ENCODE data around the gene BMP8A.
"Not testable (repeated sequence)": the region's sequence is repeated elsewhere in the genome, so short reads cannot be mapped to it uniquely, and the experiment has no call there.

BMP8A gene

DNA sequence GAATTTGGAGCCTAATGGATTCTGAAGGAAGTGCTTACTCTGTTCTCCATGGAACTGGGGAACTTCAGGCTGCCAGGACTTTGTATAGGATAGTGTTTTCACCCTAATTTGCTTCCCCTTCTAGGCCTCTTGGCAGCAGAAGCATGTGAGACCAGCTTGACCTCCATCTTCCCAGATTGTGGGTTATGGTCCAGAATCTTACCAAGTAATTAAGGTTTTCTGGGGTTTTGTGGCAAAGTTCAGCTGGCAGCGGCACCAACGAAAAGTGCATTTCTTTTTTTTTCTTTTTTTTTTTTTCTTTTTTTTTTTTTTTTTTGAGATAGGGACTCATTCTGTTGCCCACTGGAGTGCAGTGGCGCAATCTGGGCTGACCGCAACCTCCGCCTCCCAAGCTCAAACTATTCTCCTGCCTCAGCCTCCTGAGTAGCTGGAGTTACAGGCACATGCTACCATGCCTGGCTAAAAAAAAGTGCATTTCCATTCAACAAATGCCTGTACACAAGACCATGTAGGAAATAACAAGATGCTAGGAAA, 3.4 kb upstream of the BMP8A start:
- H3K36me3 ChIP-seq (ENCODE audit: control insufficient read depth, insufficient read depth, low read length), result peaks cover 27% of the 10 kb centered on the region
- H3K9ac ChIP-seq (ENCODE audit: low read length), result no peak overlapping the region
- no peaks in the 10 kb centered on the region for H3K4me1 ChIP-seq (ENCODE audit: control insufficient read depth, insufficient read depth, low read length)
- no peak overlapping the region for H3K27ac ChIP-seq (ENCODE audit: low read depth, low read length)
- H3K27me3 ChIP-seq (ENCODE audit: control insufficient read depth, insufficient read depth, low read length), result peaks cover 7% of the 10 kb centered on the region
- no peak overlapping the region for H3K4me3 ChIP-seq (ENCODE audit: low read length)

DNA sequence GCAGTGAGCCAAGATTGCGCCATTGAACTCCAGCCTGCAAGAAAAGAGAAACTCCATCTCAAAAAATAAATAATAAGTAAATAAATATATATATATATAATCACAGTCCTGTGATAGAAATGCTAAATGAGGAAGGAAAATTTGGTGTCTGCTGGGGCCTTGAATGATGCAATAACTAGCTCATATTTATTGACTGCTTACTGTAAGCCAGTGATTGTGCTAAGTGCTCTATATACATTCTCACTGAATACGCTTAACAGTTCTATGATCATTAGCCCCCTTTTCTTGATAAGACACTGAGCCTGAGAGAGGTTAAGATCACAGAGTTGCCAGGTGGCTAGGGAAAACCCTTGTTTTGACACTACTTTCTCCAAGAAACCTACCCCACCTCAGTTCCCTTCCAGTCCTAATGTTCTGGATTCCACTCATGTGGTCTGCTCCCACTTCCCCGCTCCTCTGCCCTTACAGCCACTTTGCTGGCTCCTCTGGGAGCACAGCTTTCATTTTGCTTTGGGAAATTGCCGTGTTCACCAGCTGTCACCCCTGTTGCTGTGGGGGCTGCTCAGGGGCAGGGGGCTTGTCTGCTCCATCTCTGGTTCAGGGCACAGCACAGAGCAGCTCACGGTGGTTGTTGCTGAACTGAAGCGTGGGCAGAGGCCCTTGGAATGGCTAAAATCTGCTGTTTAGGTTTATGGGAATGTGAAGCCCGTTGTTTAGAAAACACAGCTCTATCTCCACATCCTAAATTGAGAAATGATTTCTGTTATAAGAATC, 2.5 kb upstream of the BMP8A start:
- no peak overlapping the region for H3K27ac ChIP-seq (ENCODE audit: low read depth, low read length)
- H3K9ac ChIP-seq (ENCODE audit: low read length), result no peak overlapping the region
- no peak overlapping the region for H3K4me3 ChIP-seq (ENCODE audit: low read length)

DNA sequence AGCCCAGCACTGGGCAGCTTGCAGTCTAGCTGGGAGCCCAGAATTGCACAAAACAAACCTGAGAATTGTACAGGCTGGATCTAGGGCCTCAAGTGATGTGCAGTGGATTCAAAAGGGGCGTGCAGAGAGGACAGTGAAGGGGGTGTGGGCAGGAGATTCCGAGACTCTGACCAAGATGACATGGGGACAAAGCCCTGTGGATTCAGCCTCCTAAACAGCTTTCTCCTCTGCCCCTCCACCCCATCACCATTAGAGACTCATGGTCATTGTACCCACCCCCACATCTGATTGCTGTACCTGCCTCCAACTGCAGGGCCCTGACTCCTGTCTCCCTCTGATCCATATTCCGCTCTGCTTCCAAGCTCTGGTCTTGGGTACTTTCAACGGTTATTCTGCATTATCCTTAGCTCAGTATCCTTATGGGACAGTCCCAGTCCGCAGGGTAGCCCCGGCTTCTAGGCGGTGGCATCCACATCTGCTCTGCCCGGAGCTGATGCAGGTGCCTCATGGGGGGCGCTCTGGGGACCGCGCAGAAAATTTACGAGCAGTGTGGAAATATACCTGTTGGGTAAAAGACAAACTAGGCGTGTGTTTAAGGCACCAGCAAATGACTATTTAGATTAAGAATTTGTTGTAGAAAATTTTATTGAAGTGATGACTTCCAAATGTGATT, 1.7 kb upstream of the BMP8A start:
- no peak overlapping the region for H3K4me3 ChIP-seq (ENCODE audit: low read length)
- no peak overlapping the region for H3K27ac ChIP-seq (ENCODE audit: low read depth, low read length)
- peaks cover 11% of the 10 kb centered on the region for H3K27me3 ChIP-seq (ENCODE audit: control insufficient read depth, insufficient read depth, low read length)
- no peaks in the 10 kb centered on the region for H3K4me1 ChIP-seq (ENCODE audit: control insufficient read depth, insufficient read depth, low read length)
- peaks cover 20% of the 10 kb centered on the region for H3K36me3 ChIP-seq (ENCODE audit: control insufficient read depth, insufficient read depth, low read length)
- H3K9ac ChIP-seq (ENCODE audit: low read length), result no peak overlapping the region

More for the DNA sequence above, 2.5 kb upstream of the BMP8A start:
- peaks cover 11% of the 10 kb centered on the region for H3K27me3 ChIP-seq (ENCODE audit: control insufficient read depth, insufficient read depth, low read length)
- H3K4me1 ChIP-seq (ENCODE audit: control insufficient read depth, insufficient read depth, low read length), result no peaks in the 10 kb centered on the region
- peaks cover 23% of the 10 kb centered on the region for H3K36me3 ChIP-seq (ENCODE audit: control insufficient read depth, insufficient read depth, low read length)

DNA sequence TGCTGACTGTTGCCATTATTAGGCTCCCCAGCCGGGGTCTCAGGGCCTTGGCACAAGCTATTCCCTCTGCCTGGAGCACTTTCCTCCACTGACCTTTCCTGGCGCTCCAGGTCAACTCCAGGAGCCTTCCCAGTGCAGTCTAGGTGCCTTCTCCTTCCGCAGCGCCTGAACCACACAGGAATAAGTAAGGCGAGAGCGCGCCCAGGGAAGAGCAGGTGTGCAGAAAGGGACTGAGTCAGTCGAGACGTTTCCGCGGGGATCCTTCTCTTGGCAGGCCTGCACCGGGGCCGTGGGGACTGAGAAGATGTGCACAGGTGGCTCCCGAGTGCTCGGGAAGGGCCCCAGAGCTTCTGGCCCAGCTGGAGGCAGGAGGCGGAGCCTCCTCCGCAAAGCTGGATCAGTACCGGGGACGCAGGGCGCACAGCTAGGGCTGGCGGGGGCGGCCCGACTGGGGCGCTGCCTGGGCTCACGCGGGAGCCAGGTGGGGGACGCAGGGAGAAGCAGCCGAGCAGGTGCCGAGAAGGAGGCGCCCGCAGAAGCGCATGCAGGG, 765 bp upstream of the BMP8A start:
- peaks cover 11% of the 10 kb centered on the region for H3K27me3 ChIP-seq (ENCODE audit: control insufficient read depth, insufficient read depth, low read length)
- no peak overlapping the region for H3K9ac ChIP-seq (ENCODE audit: low read length)
- peak overlapping the region; percentile 58 for H3K4me3 ChIP-seq (ENCODE audit: low read length)
- H3K36me3 ChIP-seq (ENCODE audit: control insufficient read depth, insufficient read depth, low read length), result peaks cover 10% of the 10 kb centered on the region
- H3K27ac ChIP-seq (ENCODE audit: low read depth, low read length), result no peak overlapping the region
- H3K4me1 ChIP-seq (ENCODE audit: control insufficient read depth, insufficient read depth, low read length), result no peaks in the 10 kb centered on the region

DNA sequence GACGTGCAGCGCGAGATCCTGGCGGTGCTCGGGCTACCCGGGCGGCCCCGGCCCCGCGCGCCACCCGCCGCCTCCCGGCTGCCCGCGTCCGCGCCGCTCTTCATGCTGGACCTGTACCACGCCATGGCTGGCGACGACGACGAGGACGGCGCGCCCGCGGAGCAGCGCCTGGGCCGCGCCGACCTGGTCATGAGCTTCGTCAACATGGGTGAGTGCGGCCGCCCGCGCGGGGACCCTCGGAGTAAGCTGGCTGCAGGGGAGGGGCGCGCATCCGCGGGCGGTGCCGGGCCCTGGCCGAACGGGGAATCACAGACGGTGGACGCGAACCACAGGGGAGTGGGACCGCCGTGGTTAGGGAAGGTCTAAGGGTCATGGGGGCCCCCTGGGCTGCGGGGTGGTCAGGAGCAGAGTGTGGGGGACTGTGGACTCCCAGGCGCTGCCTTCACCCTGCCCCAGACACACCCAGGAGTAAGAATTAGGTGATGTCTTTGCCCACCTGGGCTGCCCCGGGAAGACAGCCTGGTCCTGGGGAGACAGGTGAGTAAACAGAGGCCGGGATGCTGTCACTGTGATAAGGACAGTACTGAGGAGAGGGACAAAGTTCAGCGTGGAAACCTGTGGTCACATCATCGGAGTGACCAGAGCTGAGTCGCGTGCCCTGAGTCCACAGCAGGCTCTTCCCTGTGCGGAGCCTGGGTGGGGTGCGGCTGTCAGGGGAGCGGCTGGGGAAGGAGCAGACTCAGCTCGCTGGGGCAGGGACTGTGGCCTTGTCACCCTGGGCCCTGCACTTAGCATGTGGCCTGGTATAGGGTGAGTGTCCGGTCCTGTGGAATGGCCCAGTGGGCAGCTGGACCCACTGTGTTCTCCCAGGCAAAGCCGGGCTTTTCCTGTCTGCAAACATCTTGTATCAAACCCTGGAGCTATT, 944 bp downstream of the BMP8A start:
- H3K27ac ChIP-seq (ENCODE audit: low read depth, low read length); H3K4me3 ChIP-seq (ENCODE audit: low read length): not testable (repeated sequence)
- H3K27me3 ChIP-seq (ENCODE audit: control insufficient read depth, insufficient read depth, low read length), result peaks cover 11% of the 10 kb centered on the region

DNA sequence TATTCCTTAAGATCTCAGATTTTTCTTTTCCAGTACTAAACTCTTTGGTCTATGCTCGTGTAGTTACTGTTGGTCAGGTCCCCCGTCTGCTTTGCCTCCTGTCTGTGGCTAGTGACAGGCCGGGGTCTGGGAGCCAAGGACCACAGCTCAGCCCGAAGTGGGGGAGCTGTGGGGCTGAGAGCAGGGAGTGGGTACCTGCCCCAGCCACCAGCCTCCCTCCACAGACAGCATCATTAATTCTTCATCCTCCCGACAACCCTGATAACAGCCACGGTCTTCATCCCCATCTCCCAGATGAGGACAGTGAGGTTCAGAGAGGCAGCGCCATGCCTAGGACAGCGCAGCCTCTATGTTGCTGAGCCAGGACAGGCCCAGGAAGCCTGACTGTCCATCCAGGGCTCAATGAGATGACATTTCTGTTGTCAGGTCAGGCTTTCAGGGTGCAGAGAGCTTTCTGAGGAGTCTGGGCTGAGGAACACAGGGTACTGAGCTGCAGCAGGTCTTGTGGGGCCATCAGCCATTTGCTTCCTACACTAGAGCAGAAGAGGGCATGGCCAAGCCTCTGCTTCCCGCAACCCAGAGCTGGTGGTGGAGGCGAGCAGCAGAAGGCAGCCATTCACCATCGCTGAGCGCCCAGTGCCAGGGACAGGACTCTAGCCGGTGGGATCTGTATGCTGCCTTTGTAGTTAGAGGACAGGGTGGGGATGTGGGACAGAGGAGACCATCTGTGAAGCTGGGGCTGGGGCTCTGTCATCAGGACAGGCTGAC, 1.8 kb downstream of the BMP8A start:
- not testable (repeated sequence) for H3K36me3 ChIP-seq (ENCODE audit: control insufficient read depth, insufficient read depth, low read length); H3K4me3 ChIP-seq (ENCODE audit: low read length); H3K9ac ChIP-seq (ENCODE audit: low read length); H3K27ac ChIP-seq (ENCODE audit: low read depth, low read length); H3K4me1 ChIP-seq (ENCODE audit: control insufficient read depth, insufficient read depth, low read length)
- H3K27me3 ChIP-seq (ENCODE audit: control insufficient read depth, insufficient read depth, low read length), result peaks cover 11% of the 10 kb centered on the region

More for the DNA sequence above, 944 bp downstream of the BMP8A start:
- not testable (repeated sequence) for H3K36me3 ChIP-seq (ENCODE audit: control insufficient read depth, insufficient read depth, low read length); H3K9ac ChIP-seq (ENCODE audit: low read length); H3K4me1 ChIP-seq (ENCODE audit: control insufficient read depth, insufficient read depth, low read length)

DNA sequence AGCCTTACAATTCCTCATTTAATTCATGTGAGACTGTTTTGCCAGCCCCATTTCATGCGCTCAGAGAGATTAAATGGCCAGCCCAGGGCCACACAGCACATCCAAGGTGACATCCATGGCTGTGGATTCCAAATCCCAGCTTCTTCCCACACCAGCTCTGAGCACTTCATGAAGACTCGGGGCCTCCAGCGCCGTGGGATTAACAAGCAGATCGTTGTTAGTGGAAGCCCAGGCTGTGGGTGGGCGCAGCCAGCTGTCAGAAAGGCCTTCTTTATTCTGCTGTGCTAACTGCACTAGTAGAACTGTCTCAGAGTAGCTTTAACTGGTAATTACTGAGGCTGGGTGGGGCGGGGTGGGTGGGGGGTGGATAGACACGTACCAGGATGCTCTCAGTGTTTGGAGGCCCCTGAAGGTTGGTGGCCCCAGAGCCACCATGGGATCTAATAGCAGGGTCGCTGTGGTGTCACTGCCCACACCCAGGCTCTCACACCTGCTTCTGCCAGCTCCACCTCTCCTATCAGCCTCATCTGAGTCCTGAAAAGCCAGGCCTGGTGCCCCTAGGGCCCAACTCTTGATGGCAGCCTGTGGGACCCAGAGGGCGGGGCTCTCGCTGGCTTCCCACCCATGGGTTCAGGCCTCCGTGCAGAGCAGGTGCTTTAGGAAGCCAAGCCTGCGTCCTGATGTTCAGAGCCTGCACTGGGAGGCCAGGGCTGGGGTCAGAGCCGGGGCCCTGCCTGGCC, 3.4 kb downstream of the BMP8A start:
- H3K9ac ChIP-seq (ENCODE audit: low read length), result no peak overlapping the region
- H3K27ac ChIP-seq (ENCODE audit: low read depth, low read length), result no peak overlapping the region
- no peaks in the 10 kb centered on the region for H3K4me1 ChIP-seq (ENCODE audit: control insufficient read depth, insufficient read depth, low read length)
- no peaks in the 10 kb centered on the region for H3K36me3 ChIP-seq (ENCODE audit: control insufficient read depth, insufficient read depth, low read length)
- no peak overlapping the region for H3K4me3 ChIP-seq (ENCODE audit: low read length)
- peaks cover 11% of the 10 kb centered on the region for H3K27me3 ChIP-seq (ENCODE audit: control insufficient read depth, insufficient read depth, low read length)

DNA sequence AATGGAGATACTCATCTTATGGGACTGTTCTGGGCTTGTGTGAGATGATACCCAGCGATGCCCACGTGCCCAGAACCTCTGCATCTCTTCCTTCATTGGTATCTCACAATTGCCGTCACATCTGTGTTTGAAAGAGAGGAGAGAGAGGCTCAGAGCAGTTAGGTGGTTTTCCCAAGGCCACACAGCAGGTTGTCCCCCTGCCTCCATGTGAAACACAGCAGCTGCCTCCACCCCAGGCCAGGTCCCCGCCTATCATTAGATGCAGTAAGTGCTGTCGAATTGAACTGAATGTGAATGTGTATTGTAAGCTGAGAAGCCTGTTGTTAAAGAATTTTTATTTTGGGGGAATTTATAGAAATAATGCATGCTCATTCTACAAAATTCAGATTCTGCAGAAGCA, 5.1 kb downstream of the BMP8A start:
- H3K4me1 ChIP-seq (ENCODE audit: control insufficient read depth, insufficient read depth, low read length); H3K4me3 ChIP-seq (ENCODE audit: low read length); H3K27ac ChIP-seq (ENCODE audit: low read depth, low read length); H3K36me3 ChIP-seq (ENCODE audit: control insufficient read depth, insufficient read depth, low read length); H3K9ac ChIP-seq (ENCODE audit: low read length): not testable (repeated sequence)
- H3K27me3 ChIP-seq (ENCODE audit: control insufficient read depth, insufficient read depth, low read length), result peaks cover 11% of the 10 kb centered on the region

DNA sequence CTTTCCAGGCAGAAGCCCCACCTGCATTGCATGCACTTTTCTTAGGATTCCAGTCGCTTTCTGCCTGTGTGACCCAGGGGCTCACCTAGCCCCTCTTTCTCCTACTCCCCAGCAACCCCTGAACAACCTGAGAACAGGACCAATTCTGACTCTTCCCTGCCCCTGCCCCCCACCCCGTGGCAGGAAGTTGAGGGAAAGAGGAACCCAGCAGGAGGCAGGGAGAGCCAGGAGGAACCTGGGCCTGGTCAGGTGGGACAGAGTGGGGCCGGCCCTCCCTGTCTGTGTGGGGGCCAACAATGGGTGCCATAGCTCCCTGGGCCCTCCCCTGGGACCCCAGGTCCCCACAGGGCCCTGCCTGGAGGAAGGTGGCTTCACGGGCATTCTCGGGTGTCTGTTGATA, 6.1 kb downstream of the BMP8A start:
- Histone ChIP-seq H3K27me3 (ENCODE audit: control insufficient read depth, insufficient read depth, low read length) (peaks cover 9% of the 10 kb centered on the region), H3K27ac (ENCODE audit: low read depth, low read length) (no peak overlapping the region), H3K4me3 (ENCODE audit: low read length) (no peak overlapping the region), H3K9ac (ENCODE audit: low read length) (no peak overlapping the region), H3K4me1 (ENCODE audit: control insufficient read depth, insufficient read depth, low read length) (no peaks in the 10 kb centered on the region), H3K36me3 (ENCODE audit: control insufficient read depth, insufficient read depth, low read length) (no peaks in the 10 kb centered on the region)

DNA sequence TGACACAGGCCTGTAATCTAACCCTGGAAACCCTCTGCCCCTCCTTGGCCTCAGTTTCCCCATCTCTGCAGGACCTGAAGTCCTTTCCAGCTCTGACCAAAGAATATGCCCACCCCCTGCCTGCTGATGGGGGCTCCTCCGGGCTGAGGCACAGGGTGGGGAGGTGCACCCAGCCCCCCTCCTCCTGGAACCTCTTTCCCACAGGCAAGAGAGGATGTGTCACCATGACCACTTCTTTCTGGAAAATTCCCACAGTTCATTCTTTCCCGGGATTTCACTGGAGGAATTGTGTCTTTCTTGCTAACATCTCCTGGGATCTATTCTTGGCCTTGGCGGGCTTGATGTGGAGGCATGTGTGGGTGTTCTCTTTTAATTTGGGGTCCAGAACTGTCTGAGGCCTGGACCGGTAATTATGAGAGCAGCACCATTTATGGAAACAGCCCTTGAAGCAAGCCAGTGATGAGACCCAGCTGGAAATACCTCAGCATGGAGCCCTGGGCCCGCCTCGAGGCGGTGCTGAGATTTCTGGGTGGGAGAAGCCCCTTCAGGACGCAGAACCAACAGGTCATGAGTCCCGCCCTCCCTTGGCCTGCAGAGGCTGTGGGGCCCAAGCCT, 6.8 kb downstream of the BMP8A start:
- not testable (repeated sequence) for H3K27ac ChIP-seq (ENCODE audit: low read depth, low read length); H3K4me1 ChIP-seq (ENCODE audit: control insufficient read depth, insufficient read depth, low read length); H3K4me3 ChIP-seq (ENCODE audit: low read length); H3K9ac ChIP-seq (ENCODE audit: low read length); H3K27me3 ChIP-seq (ENCODE audit: control insufficient read depth, insufficient read depth, low read length); H3K36me3 ChIP-seq (ENCODE audit: control insufficient read depth, insufficient read depth, low read length)

DNA sequence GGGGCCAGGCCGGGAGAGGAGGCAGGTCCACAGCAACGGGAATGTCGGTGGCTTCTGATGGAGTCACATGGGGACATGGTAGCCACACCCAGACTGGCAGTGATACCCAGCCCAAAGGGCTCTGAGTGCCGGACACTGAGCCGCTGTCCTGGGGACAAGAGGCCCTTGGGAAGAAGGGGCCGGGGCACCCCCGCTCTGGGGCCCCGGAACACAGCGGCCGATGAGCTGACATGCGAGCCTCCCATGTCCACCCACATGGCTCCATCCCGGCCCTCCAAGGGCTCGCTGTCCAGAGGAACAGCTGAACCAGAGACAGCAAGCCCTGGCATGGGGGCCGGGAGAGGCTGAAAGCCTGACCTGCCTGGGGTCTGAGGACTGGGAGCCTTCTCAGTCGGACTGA, 7.4 kb downstream of the BMP8A start:
- H3K4me1 ChIP-seq (ENCODE audit: control insufficient read depth, insufficient read depth, low read length); H3K36me3 ChIP-seq (ENCODE audit: control insufficient read depth, insufficient read depth, low read length); H3K9ac ChIP-seq (ENCODE audit: low read length); H3K4me3 ChIP-seq (ENCODE audit: low read length); H3K27me3 ChIP-seq (ENCODE audit: control insufficient read depth, insufficient read depth, low read length); H3K27ac ChIP-seq (ENCODE audit: low read depth, low read length): not testable (repeated sequence)
